M059J (cell line): ENCODE measurements around the gene B3GAT2. TPM values are rescaled to one million over a fixed set of nuclear protein-coding genes. Genes with fewer than 3 reads are reported as not detected.

Source experiments
- DNase-seq: peaks from one replicate; pipeline ENCODE4 v3.0.0-alpha.2; 2012; ENCODE audit warnings: low read depth
- total RNA-seq: library from RNA; depleted of rRNA; stranded (reverse); fragments of >200 nt; shearing (Covaris generic); gene quantifications from 2 replicates; pipeline ENCODE4 v1.2.3, GENCODE V29; 2014

B3GAT2 gene
- total RNA-seq, 1 experiment from 2014 or later, result not detected

DNA sequence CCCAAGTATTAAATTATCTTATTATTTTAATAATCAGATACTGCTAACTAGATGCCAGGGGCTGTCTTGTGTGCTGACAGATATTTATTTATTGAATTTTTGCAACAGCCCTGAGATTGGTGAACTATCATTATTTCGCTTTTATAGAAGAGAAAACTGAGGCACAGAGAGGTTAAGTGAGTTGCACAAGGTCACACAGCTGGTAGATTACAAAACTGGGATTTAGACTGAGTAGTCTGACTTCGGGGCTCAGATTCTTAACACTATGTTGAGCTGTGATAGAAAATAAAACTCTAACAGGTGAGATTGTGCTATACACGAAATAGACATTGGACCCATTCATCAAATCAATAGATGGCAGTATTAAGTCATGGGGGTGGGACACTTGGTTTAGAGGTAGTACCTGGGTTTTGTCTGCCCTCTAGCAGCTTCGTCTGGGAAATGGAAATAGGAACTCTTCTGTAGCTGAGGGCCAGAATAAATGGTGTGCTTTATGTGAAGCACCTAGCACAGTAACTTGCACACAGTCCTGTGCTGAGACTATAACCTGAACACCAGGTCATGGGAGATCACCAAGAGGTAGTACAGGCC, 113.4 kb downstream of the B3GAT2 start:
- no peak for DNase-seq

DNA sequence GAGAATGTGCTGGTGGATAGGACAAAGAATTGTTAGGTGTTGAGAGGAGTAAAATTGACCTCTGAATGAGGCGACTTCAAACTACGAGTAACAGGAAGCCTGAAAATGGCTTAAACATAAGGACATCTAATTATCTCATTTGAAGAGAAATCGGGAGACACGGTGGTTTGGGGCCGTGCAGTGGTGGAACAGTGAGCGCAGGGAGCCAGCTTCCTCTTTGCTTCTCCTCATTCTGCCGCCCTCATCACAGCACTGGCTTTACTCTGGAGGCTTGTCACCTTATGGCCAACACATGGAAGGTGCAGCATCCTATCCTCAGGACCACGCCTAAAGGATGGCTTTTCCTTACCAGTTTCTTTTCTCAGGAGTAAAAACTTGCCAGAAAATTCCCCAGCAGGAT, 114.3 kb downstream of the B3GAT2 start:
- DNase-seq, result no peak

- no peak for DNase-seq
Measured at GRCh38 chr6:70841112-70841511, 115.7 kb downstream of the B3GAT2 start.

GRCh38 chr6:70839286-70840266, 117.3 kb downstream of the B3GAT2 start:
- DNase-seq, result no peak

DNA sequence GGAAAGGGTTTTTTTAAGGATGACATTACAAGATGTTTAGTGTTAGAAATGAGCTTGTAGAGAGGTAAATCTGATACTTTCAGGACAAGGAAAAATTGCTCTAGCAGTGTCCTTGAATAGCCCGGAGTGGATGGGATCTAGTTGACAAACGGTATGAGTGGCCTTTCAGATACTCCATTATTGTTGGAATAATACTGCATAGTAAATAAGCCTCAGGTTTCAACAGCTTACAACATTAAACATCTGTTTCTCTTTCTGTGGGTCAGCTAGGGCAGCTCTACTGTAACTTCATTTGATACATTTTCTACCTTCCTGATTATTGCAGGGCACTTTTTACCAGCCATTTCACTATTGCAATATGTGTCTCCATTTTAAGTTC, 118.0 kb downstream of the B3GAT2 start:
- no peak for DNase-seq

DNA sequence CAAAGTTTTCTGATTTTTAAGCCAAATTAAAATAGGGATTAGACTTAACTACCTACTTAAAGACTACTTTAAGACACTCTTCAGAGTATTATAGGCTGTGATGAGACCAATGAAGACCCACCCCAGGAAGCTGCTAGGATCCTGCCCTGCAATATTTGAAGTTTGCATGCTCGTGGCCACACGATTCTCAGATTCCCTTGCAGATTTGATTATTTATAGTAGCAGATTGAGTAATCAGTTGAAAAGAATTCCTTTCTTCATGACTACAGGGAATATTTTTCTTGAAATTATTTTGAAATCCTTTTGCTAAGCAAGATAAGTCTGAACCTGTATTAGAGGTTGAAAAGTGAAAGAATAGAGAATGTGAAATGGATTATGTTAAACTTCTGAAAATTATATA, 122.3 kb downstream of the B3GAT2 start:
- DNase-seq, result no peak

DNA sequence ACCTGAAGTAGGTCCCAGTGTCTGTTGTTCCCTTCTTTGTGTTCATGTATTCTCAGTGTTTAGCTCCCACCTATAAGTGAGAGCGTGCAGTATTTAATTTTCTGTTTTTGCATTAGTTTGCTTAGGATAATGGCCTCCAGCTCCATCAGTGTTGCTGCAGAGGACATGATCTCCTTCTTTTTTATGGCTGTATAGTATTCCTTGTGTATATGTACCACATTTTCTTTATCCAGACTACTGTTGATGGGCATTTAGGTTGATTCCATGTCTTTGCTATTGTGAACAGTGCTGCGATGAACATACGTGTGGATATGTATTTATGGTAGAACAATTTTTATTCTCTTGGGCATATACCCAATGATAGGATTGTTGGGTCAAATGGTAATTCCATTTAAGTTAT, 125.4 kb downstream of the B3GAT2 start:
- no peak for DNase-seq

GRCh38 chr6:70823651-70824050, 133.2 kb downstream of the B3GAT2 start:
- DNase-seq, result no peak

DNA sequence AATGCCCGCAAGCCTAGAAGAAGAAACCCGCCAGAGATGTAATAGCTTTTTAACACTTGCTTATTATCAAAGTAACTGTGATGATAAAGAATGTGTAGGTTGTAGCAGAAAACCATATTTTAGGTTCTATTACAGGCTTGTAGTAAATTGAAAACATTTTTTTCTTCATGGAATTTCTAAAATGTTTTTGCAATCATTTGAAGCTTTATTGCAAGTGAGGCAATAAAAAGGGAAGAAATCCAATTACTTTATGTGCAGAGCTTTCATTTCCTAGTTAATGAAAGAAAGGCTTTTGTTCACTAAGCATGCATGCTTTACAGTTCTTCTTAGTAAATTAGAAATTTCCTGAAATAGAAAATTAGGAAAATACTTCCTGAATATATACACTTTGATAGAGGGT, 135.1 kb downstream of the B3GAT2 start:
- no peak for DNase-seq

- no peak for DNase-seq
Measured at GRCh38 chr6:70820778-70821177, 136.1 kb downstream of the B3GAT2 start.

GRCh38 chr6:70819646-70820045, 137.2 kb downstream of the B3GAT2 start:
- no peak for DNase-seq

DNA sequence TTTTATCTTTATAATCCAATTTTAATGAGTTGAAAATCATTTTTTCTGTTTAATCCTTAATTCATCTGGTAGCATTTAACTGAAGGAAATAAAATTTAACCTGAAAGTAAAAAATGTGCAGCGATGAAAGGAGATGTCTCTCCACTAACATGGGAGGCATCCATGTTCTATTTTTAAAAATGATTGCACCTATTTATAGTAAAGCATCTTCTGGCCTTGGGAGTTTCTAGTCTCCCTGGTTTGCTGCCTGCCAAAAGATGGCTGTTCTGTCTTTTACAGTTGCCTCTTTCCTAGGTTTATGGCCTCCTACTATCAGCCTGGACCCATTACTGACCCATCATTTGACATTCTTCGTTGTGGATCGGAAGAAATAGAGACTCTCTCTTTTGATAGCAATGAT, 143.0 kb downstream of the B3GAT2 start:
- DNase-seq, result no peak

DNA sequence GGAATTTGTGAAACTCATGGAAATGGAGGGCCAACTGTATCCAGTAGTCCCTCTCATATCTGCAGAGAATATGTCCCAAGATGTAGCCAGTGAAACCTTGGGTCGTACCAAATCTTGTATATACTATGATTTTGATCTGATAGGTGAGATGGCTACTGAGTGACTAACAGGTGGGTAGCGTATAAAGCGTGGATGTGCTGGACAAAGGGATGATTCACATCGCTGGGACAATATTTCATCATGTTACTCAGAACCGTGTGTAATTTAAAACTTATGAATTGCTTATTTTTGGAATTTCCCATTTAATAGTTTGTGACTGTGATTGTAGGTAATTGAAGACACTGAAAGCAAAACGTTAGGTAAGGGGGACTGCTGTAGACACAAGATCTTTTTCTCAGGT, 145.1 kb downstream of the B3GAT2 start:
- DNase-seq, result peak; percentile 10
